Adrenal gland (tissue), 12 donors: ENCODE results near the gene NCOA4. TPM values are rescaled to one million over a fixed set of nuclear protein-coding genes. Genes with fewer than 3 reads are reported as not detected.

ENCODE experiments used
- DNase-seq, 7 donors: peaks; one replicate each; pipeline ENCODE4 v3.0.0-alpha.2; 2019 to 2020
- H3K27ac ChIP-seq, 5 donors: fragments of 200-600 bp; sonication (generic) in 4 of 5; 1 replicate in 3 of 5; 2 replicates in 2 of 5; pipeline versions ENCODE4 v1.5.1 to v1.8.0; 2016 to 2020; ENCODE audit warnings: mild to moderate bottlenecking in 1 of 5
- H3K27me3 ChIP-seq: fragments of 200-600 bp; 2 replicates; pipeline ENCODE4 v1.8.0; 2021
- H3K36me3 ChIP-seq, 2 donors: fragments of 200-600 bp; replicated peaks in 1 of 2; 1 replicate in 1 of 2; 2 replicates in 1 of 2; pipeline versions ENCODE4 v1.5.1 to v1.8.0; 2018 to 2022
- H3K4me1 ChIP-seq, 2 donors: fragments of 200-600 bp; replicated peaks in 1 of 2; 1 replicate in 1 of 2; 2 replicates in 1 of 2; pipeline versions ENCODE4 v1.5.1 to v1.8.0; 2018 to 2021
- H3K4me3 ChIP-seq, 4 donors: fragments of 200-600 bp; sonication (generic) in 3 of 4; one replicate each; pipeline ENCODE4 v1.5.1; 2016 to 2018
- H3K9me3 ChIP-seq, 3 donors: fragments of 200-600 bp; sonication (generic) in 1 of 3; replicated peaks in 1 of 3; 1 replicate in 2 of 3; 2 replicates in 1 of 3; pipeline versions ENCODE4 v1.5.1 to v1.8.0; 2016 to 2021
- CTCF ChIP-seq, 6 experiments: fragments of 450-650 bp in 4 of 6; fragments of 200-600 bp in 2 of 6; sonication (generic) in 1 of 6; IDR thresholded peaks; 1 replicate in 5 of 6; 2 replicates in 1 of 6; pipeline versions ENCODE4 v1.5.1 to v1.8.0; 2016 to 2021; ENCODE audit warnings: antibody characterized with exemption in 6 of 6, mild to moderate bottlenecking in 2 of 6, moderate library complexity in 1 of 6
- POLR2A ChIP-seq, 2 donors: fragments of 450-650 bp; IDR thresholded peaks; one replicate each; pipeline ENCODE4 v1.6.1; 2017; ENCODE audit warnings: antibody characterized with exemption in 2 of 2, mild to moderate bottlenecking in 2 of 2, moderate library complexity in 1 of 2
- WGBS, 4 donors: extraction: QIAGEN DNeasy Blood & Tissue Kit in 2 of 4; methylation state at CpG; one replicate each; pipeline versions ENCODE4 v1.1.5 to v1.1.7; 2013 to 2017; 5-methylcytosine and 5-hydroxymethylcytosine counted together
- intact Hi-C, 2 donors: fragments of 100-400 bp; cut with DNase I; formaldehyde crosslinking; loops; one replicate each; pipeline versions ENCODE4 v1.14.1 to v1.15.0; 2022 to 2023
- polyA plus RNA-seq, 3 donors: library from polyadenylated mRNA; stranded (reverse); fragments of 200-250 nt in 2 of 3; fragments of 350-450 nt in 1 of 3; fragmentation: Illumina TruSeq in 1 of 3; extraction: RNeasy Lipid Tissue Mini Kit (QIAGEN cat#74804) in 1 of 3; gene quantifications; one replicate each; pipeline ENCODE4 v1.2.3, GENCODE V29; 2013 to 2014
- total RNA-seq, 9 donors: library from RNA; depleted of rRNA in 4 of 9; stranded (reverse); fragments of >200 nt in 4 of 9; fragments of 120-200 nt in 1 of 9; fragmentation: NEBNext Ultra II Directional in 1 of 9; extraction: Animal tissue kit (Norgen Biotek cat#: 25700) in 1 of 9; gene quantifications; one replicate each; pipeline versions ENCODE4 v1.1.0 to v1.2.4, GENCODE V29; 2013 to 2023
- donor health status: healthy with polysubstance abuse.
- donor health status: Bipolar disorder and iron deficiency.
- donor health status: DM: yes; HTN: yes; CAD: no.
- donor health status: DM: no; HTN: no; CAD: no.
- donor health status: DM: no; HTN: no; CAD: no.
- donor health status: DM: yes; HTN: yes; CAD: no.

NCOA4 gene
- total and polyA plus RNA-seq, 12 donors = 22.2 to 187 (median 126) TPM

GRCh38 chr10:46055771-46056170 lies 25.3 kb upstream of the NCOA4 start:
- no peaks in the 10 kb centered on the region for H3K4me1 ChIP-seq
- H3K27ac ChIP-seq = no peak overlapping the region
- peaks cover 3% of the 10 kb centered on the region for H3K27me3 ChIP-seq
- TF ChIP-seq CTCF (IDR thresholded peaks at IDR 0.05) = no peak
- no peak for TF ChIP-seq POLR2A (IDR thresholded peaks at IDR 0.05)
- intact Hi-C loops = no loop called here
- H3K4me3 ChIP-seq = no peak overlapping the region
- DNase-seq = no peak
- H3K36me3 ChIP-seq = no peaks in the 10 kb centered on the region
- 75 to 89% (median 78%) methylated on average over 4 of the region's 4 CpGs for WGBS, 4 donors
- no peaks in the 10 kb centered on the region for H3K9me3 ChIP-seq

- intact Hi-C loops = no loop called here
- 58 to 65% (median 62%) methylated on average over 9 of the region's 9 CpGs for WGBS, 4 donors
- Histone ChIP-seq H3K36me3 (no peaks in the 10 kb centered on the region), H3K27ac (no peak overlapping the region), H3K27me3 (peaks cover 3% of the 10 kb centered on the region), H3K4me3 (no peak overlapping the region), H3K9me3 (no peaks in the 10 kb centered on the region), H3K4me1 (no peaks in the 10 kb centered on the region)
- no peak for TF ChIP-seq CTCF (IDR thresholded peaks at IDR 0.05)
- TF ChIP-seq POLR2A (IDR thresholded peaks at IDR 0.05) = no peak
- DNase-seq = no peak
Observed at GRCh38 chr10:46053534-46054434, 23.4 kb upstream of the NCOA4 start.

GRCh38 chr10:46052791-46053375 lies 22.5 kb upstream of the NCOA4 start:
- WGBS, 4 donors = 79 to 87% (median 80%) methylated on average over 3 to 6 of the region's 6 CpGs
- DNase-seq = no peak
- intact Hi-C loops = no loop called here

More at GRCh38 chr10:46052791-46053375, 22.5 kb upstream of the NCOA4 start:
- Histone ChIP-seq H3K4me1 (no peaks in the 10 kb centered on the region), H3K36me3 (no peaks in the 10 kb centered on the region), H3K27me3 (peaks cover 3% of the 10 kb centered on the region), H3K9me3 (no peaks in the 10 kb centered on the region), H3K27ac (no peak overlapping the region), H3K4me3 (no peak overlapping the region)
- no peak for TF ChIP-seq CTCF (IDR thresholded peaks at IDR 0.05)
- no peak for TF ChIP-seq POLR2A (IDR thresholded peaks at IDR 0.05)
